Ishikawa (cell line): ENCODE results near the gene RANGAP1.

ENCODE experiments used
- CEBPB ChIP-seq: IDR thresholded peaks from 2 replicates; pipeline ENCODE4 v1.6.1; 2012
- CREB1 ChIP-seq: IDR thresholded peaks from 2 replicates; pipeline ENCODE4 v1.6.1; 2012; ENCODE audit warnings: low read depth
- EGR1 ChIP-seq: IDR thresholded peaks from 2 replicates; pipeline ENCODE4 v1.6.1; 2012
- EP300 ChIP-seq: IDR thresholded peaks from 2 replicates; pipeline ENCODE4 v1.6.1; 2012; ENCODE audit warnings: borderline replicate concordance
- FOXM1 ChIP-seq: IDR thresholded peaks from 2 replicates; pipeline ENCODE4 v1.6.1; 2012; ENCODE audit warnings: low read depth, borderline replicate concordance
- NFIC ChIP-seq: IDR thresholded peaks from 2 replicates; pipeline ENCODE4 v1.6.1; 2012
- RAD21 ChIP-seq: IDR thresholded peaks from 2 replicates; pipeline ENCODE4 v1.6.1; 2012; ENCODE audit warnings: low read depth
- TAF1 ChIP-seq: IDR thresholded peaks from 2 replicates; pipeline ENCODE4 v1.6.1; 2012; ENCODE audit warnings: low read depth, mild to moderate bottlenecking
- TCF12 ChIP-seq: IDR thresholded peaks from 2 replicates; pipeline ENCODE4 v1.6.1; 2012; ENCODE audit warnings: low read depth
- TEAD4 ChIP-seq: IDR thresholded peaks from 2 replicates; pipeline ENCODE4 v1.6.1; 2012
- YY1 ChIP-seq: IDR thresholded peaks from 2 replicates; pipeline ENCODE4 v1.6.1; 2012; ENCODE audit warnings: low read depth
- ZBTB7A ChIP-seq: IDR thresholded peaks from 2 replicates; pipeline ENCODE4 v1.6.1; 2012; ENCODE audit warnings: low read depth
- TF ChIP-seq, protein P1 (sequence below): IDR thresholded peaks from 2 replicates; pipeline ENCODE4 v1.6.1; 2012
- TF ChIP-seq, protein P2 (sequence below): IDR thresholded peaks from 2 replicates; pipeline ENCODE4 v1.6.1; 2012; ENCODE audit warnings: low read depth, mild to moderate bottlenecking
- TF ChIP-seq, protein P3 (sequence below): IDR thresholded peaks from 2 replicates; pipeline ENCODE4 v1.6.1; 2012

The RANGAP1 gene

DNA sequence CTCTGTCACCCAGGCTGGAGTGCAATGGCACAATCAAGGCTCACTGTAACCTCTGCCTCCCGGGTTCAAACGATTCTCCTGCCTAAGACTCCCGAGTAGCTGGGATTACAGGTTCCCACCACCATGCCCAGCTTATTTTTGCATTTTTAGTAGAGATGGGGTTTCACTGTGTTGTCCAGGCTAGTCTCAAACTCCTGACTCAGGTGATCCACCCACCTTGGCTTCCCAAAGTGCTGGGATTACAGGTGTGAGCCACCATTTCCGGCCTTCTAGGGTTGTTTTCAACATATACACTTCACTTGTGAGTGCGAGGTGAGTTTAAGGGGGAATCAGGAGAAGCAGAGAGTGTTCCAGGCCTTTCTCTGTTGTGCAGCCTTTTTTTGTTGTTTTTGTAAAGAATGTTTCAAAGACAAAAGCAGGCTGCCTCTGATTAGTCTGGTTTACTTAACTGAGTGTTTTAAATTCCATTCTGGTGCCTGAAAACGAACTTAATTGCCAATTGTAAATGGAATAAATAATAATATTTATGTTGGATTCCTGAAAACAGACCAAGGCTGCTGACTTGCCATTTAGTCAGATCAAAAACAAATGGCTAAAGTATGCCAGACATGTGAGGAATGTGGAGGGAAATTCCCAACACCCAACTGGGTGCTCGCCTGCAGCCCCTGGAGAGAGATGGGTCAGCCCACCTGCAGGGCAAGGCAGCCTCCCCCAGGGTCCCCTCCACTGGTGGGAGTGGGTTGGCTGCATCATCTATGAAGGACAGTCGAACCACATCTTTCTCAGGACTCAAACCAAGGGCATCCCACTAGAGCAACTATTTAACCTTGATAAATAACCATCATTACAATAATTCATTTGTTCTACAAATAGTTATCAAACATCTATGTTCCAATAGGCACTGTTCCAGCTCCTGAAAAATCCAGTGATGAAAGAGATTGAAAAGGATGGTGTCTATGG lies 4.6 kb upstream of the RANGAP1 start:
- TF ChIP-seq NFIC, result peak; percentile 31
- peak; percentile 99 for TF ChIP-seq TEAD4
- no peak for TF ChIP-seq TAF1
- peak; percentile 62; the same call in 1 of the 2 replicates for TF ChIP-seq ZBTB7A
- TF ChIP-seq, protein P1, sequence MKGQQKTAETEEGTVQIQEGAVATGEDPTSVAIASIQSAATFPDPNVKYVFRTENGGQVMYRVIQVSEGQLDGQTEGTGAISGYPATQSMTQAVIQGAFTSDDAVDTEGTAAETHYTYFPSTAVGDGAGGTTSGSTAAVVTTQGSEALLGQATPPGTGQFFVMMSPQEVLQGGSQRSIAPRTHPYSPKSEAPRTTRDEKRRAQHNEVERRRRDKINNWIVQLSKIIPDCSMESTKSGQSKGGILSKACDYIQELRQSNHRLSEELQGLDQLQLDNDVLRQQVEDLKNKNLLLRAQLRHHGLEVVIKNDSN, result no peak
- TF ChIP-seq TCF12, result peak; percentile 41; the same call in 1 of the 2 replicates
- TF ChIP-seq EP300, result peak; percentile 24; the same call in 1 of the 2 replicates

DNA sequence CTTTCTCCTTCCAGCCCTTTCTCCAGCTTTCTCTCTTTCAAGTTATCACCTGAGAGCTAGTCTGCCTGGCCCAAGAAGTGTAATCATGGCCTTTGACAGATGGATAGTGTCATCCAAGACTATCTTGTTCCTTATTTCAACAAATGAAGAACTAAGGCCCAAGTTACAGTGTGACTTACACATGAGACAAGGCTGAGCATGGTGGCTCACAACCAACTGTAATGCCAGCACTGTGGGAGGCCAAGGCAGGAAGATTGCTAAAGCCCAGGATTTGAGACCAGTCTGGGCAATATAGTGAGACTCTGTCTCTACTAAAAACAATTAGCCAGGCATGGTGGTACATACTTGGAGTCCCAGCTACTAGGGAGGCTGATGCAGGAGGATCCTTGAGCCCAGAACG lies 3.7 kb upstream of the RANGAP1 start:
- TF ChIP-seq EGR1 (no peak), NFIC (no peak), TEAD4 (no peak), EP300 (no peak), FOXM1 (no peak), ZBTB7A (no peak), CREB1 (no peak), CEBPB (no peak), YY1 (no peak), TAF1 (no peak)
- TF ChIP-seq, protein P2, sequence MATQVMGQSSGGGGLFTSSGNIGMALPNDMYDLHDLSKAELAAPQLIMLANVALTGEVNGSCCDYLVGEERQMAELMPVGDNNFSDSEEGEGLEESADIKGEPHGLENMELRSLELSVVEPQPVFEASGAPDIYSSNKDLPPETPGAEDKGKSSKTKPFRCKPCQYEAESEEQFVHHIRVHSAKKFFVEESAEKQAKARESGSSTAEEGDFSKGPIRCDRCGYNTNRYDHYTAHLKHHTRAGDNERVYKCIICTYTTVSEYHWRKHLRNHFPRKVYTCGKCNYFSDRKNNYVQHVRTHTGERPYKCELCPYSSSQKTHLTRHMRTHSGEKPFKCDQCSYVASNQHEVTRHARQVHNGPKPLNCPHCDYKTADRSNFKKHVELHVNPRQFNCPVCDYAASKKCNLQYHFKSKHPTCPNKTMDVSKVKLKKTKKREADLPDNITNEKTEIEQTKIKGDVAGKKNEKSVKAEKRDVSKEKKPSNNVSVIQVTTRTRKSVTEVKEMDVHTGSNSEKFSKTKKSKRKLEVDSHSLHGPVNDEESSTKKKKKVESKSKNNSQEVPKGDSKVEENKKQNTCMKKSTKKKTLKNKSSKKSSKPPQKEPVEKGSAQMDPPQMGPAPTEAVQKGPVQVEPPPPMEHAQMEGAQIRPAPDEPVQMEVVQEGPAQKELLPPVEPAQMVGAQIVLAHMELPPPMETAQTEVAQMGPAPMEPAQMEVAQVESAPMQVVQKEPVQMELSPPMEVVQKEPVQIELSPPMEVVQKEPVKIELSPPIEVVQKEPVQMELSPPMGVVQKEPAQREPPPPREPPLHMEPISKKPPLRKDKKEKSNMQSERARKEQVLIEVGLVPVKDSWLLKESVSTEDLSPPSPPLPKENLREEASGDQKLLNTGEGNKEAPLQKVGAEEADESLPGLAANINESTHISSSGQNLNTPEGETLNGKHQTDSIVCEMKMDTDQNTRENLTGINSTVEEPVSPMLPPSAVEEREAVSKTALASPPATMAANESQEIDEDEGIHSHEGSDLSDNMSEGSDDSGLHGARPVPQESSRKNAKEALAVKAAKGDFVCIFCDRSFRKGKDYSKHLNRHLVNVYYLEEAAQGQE, result no peak
- TF ChIP-seq, protein P3, sequence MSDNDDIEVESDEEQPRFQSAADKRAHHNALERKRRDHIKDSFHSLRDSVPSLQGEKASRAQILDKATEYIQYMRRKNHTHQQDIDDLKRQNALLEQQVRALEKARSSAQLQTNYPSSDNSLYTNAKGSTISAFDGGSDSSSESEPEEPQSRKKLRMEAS, result no peak
- TF ChIP-seq, protein P1, result no peak

DNA sequence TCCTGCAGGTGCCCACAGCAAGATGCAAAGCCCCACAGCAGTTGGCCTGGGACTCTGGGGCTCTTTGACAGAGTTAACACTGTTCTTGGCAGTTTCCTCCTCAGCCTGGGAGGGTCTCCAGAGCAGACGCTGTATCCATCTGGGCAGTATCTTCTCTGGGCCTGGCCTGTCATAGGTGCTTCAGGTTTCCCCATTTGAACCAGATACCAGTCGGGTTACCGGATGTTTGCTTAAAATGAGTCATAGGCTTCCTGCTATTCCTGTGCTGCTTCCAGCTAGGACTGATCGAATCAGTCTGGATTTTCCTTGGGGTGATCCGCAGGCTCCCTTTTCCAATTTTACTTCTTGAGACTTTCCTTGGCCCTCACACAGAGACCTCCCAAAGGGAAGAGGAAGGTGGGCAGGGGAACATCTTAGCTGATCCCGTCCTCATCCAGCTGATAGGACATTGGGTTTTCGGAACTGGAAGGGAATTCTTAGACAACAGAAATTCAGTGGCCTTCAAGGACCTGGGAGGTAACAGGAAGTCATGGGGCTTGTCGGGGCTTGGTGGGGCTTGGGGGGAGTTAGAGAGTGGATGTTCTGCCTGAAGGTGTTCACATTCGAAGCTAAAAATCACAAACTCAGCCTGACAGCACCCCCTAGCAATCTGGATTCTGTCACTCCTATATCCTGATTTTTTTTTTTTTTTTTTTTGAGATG lies 2.4 kb upstream of the RANGAP1 start:
- no peak for TF ChIP-seq TEAD4
- TF ChIP-seq, protein P3, result no peak
- TF ChIP-seq YY1, result no peak
- TF ChIP-seq ZBTB7A, result no peak
- no peak for TF ChIP-seq NFIC
- TF ChIP-seq TCF12, result peak; percentile 44; the same call in 1 of the 2 replicates
- no peak for TF ChIP-seq RAD21

DNA sequence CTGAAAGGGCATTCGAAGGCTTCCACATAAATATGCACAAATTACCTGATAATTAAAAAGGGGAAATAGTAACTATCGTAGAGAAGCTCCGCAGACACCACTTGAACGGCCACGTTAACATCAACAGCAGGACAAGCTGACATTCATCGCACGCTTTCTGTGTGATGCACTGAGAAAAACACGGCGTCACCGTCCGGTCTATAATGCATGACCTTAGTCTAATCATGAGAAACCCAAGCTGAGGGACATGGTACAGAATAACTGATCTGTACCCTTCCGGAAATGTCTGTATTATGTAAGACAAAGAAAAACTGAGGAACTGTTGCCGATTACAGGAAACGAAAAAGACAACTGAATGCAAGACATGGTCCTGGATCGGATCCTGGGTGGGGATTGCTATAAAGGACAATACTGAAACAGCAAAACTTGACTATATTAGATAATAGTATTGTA lies 678 bp upstream of the RANGAP1 start:
- no peak for TF ChIP-seq CREB1
- TF ChIP-seq ZBTB7A, result no peak
- TF ChIP-seq TCF12, result no peak
- TF ChIP-seq TAF1, result no peak
- no peak for TF ChIP-seq EP300
- 0 out of 2 replicates have a peak, but pooled peaks have one; percentile 8 for TF ChIP-seq CEBPB

DNA sequence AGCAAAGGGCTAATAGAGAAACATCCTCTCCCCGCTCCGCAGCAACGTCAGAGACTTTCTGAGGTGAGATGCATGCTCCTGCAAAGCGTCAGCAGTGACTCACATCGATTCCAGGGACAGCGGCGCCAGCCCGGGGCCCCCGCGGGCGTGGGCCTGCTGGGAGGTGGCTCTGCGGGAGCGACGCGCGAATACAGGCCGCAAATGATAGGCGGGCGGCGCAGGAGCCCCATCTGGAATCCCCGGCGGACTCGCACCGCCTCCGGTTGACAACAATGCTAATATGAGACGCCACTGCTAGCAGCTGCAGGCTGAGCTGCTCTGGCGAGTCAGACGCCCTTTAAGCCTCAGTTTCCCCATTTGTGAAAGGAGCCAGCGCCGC lies 557 bp downstream of the RANGAP1 start:
- TF ChIP-seq CEBPB, result no peak
- TF ChIP-seq TEAD4, result no peak
- TF ChIP-seq EP300, result no peak
- no peak for TF ChIP-seq FOXM1
- TF ChIP-seq ZBTB7A, result 0 out of 2 replicates have a peak, but pooled peaks have one; percentile 24
- TF ChIP-seq, protein P2, result no peak
- no peak for TF ChIP-seq TCF12
- peak; percentile 65 for TF ChIP-seq CREB1
